K562 (cell line): Measurements from ENCODE around the gene LMNTD2. TPM values are rescaled to one million over a fixed set of nuclear protein-coding genes. Genes with fewer than 3 reads are reported as not detected.

Source experiments
- CBX5 ChIP-seq: IDR thresholded peaks from 2 replicates; pipeline ENCODE4 v1.6.1; 2014; ENCODE audit warnings: low read depth, borderline replicate concordance
- CTBP1 ChIP-seq: fragments of 450-650 bp; IDR thresholded peaks from 2 replicates; pipeline ENCODE4 v1.6.1; 2016; ENCODE audit warnings: borderline replicate concordance
- CXXC5 ChIP-seq: fragments of 250-450 bp; sonication (Bioruptor Pico); IDR thresholded peaks from 2 replicates; pipeline ENCODE4 v1.8.0; 2022; ENCODE audit warnings: inconsistent platforms, mild to moderate bottlenecking, moderate library complexity
- DNMT1 ChIP-seq: fragments of 450-650 bp; IDR thresholded peaks from 2 replicates; pipeline ENCODE4 v1.6.1; 2016; ENCODE audit warnings: antibody characterized with exemption, mild to moderate bottlenecking
- FOXP4 ChIP-seq: sonication (generic); formaldehyde crosslinking; IDR thresholded peaks from 2 replicates; pipeline ENCODE4 v1.8.0; 2022; ENCODE audit warnings: mild to moderate bottlenecking, missing genetic modification reagents, borderline replicate concordance
- IFI16 ChIP-seq: fragments of 250-450 bp; sonication (Bioruptor Pico); IDR thresholded peaks from 2 replicates; pipeline ENCODE4 v2.1.2; 2022; ENCODE audit warnings: mild to moderate bottlenecking, inconsistent platforms
- MAX ChIP-seq: sonication (generic); formaldehyde crosslinking; IDR thresholded peaks from 2 replicates; pipeline ENCODE4 v1.9.0; 2022; ENCODE audit warnings: mild to moderate bottlenecking, missing genetic modification reagents
- MYNN ChIP-seq, 2 experiments: sonication (generic); formaldehyde crosslinking in 1 of 2; IDR thresholded peaks; 2 replicates each; pipeline versions ENCODE4 v1.5.0 to v1.6.1; 2016 to 2020; ENCODE audit warnings: antibody characterized with exemption in 1 of 2, missing genetic modification reagents in 1 of 2
- PATZ1 ChIP-seq: fragments of 250-450 bp; sonication (Bioruptor Pico); IDR thresholded peaks from 2 replicates; pipeline ENCODE4 v1.5.0; 2020; ENCODE audit warnings: mild to moderate bottlenecking, borderline replicate concordance
- PHF8 ChIP-seq: fragments of 200-600 bp; sonication (generic); IDR thresholded peaks from 2 replicates; pipeline ENCODE4 v1.6.1; 2012; ENCODE audit warnings: mixed run types, mild to moderate bottlenecking, inconsistent platforms, low read length, moderate library complexity, borderline replicate concordance
- RNF2 ChIP-seq: sonication (generic); IDR thresholded peaks from 2 replicates; pipeline ENCODE4 v1.6.1; 2016
- SAFB2 ChIP-seq: fragments of 200-400 bp; formaldehyde crosslinking; IDR thresholded peaks from 2 replicates; pipeline ENCODE4 v1.6.1; 2018; ENCODE audit warnings: borderline replicate concordance, low read length, low read depth, moderate library complexity; ENCODE audit not compliant: severe bottlenecking
- SP1 ChIP-seq: sonication (generic); formaldehyde crosslinking; IDR thresholded peaks from 2 replicates; pipeline ENCODE4 v1.8.1; 2022; ENCODE audit warnings: mild to moderate bottlenecking, missing genetic modification reagents
- TEAD1 ChIP-seq, 2 experiments: fragments of 450-650 bp in 1 of 2; sonication (generic) in 1 of 2; formaldehyde crosslinking; IDR thresholded peaks; 2 replicates each; pipeline versions ENCODE4 v1.4.0 to v1.8.0; 2020 to 2022; ENCODE audit warnings: mild to moderate bottlenecking in 2 of 2, missing genetic modification reagents in 1 of 2
- TSC22D4 ChIP-seq: fragments of 450-650 bp; IDR thresholded peaks from 2 replicates; pipeline ENCODE4 v1.6.1; 2016; ENCODE audit warnings: missing genetic modification characterization, missing biosample characterization, control low read depth
- ZNF280A ChIP-seq: fragments of 450-650 bp; IDR thresholded peaks from 2 replicates; pipeline ENCODE4 v1.6.1; 2018; ENCODE audit warnings: mild to moderate bottlenecking, low read depth; ENCODE audit not compliant: partially characterized antibody
- ZNF589 ChIP-seq: fragments of 200-800 bp; sonication (Bioruptor generic); IDR thresholded peaks from 2 replicates; pipeline ENCODE4 v1.6.1; 2016; ENCODE audit warnings: low read depth, missing genetic modification characterization, missing compliant biosample characterization
- polyA plus RNA-seq, 8 experiments: library from polyadenylated mRNA; depleted of rRNA in 4 of 8; stranded (reverse) in 5 of 8; unstranded in 3 of 8; fragments of >200 nt; fragmentation: Nextera tagmentation in 2 of 8; fragmentation: Illumina TruSeq in 1 of 8; extraction: Ambion mirVana in 2 of 8; extraction: Trizol in 1 of 8; gene quantifications; 2 replicates each; pipeline versions ENCODE4 v1.2.1 to v1.2.3, GENCODE V29; 2011 to 2014; ENCODE audit warnings: inconsistent platforms in 1 of 8, missing spikeins in 1 of 8
- total RNA-seq, 7 experiments: library from RNA; depleted of rRNA in 6 of 7; stranded (reverse); fragments of >200 nt in 6 of 7; fragmentation: Illumina TruSeq in 2 of 7; extraction: Trizol in 2 of 7; gene quantifications; 2 replicates each; pipeline versions ENCODE4 v1.2.1 to v1.2.3, GENCODE V29; 2011 to 2021; ENCODE audit warnings: low replicate concordance in 1 of 7

Gene LMNTD2
- total and polyA plus RNA-seq, 9 of the 15 experiments (the other 6 are each of a cell fraction or from before 2014, with no cell fraction given) = 0.48 to 4.2 (median 1.5) TPM; not detected in 3

GRCh38 chr11:575313-575995 is 14.9 kb upstream of the LMNTD2 start (continued):
- 0 out of 2 replicates have a peak, but pooled peaks have one; percentile 31 for TF ChIP-seq FOXP4 (CRISPR knock-in tag)
- TF ChIP-seq PATZ1 (CRISPR knock-in tag) = no peak
- no peak for TF ChIP-seq IFI16 (CRISPR knock-in tag)
- TF ChIP-seq TSC22D4 (tag) = no peak
- no peak for TF ChIP-seq MYNN (IDR thresholded peaks at IDR 0.05)
- no peak for TF ChIP-seq MYNN (CRISPR knock-in tag; IDR thresholded peaks at IDR 0.05)
- TF ChIP-seq RNF2 = no peak
- peak; percentile 77 for TF ChIP-seq CTBP1
- TF ChIP-seq ZNF280A = no peak
- no peak for TF ChIP-seq DNMT1
- TF ChIP-seq SAFB2 = no peak
- TF ChIP-seq MAX (CRISPR knock-in tag) = 0 out of 2 replicates have a peak, but pooled peaks have one; percentile 29
- TF ChIP-seq ZNF589 = no peak
- peak; percentile 33; the same call in 1 of the 2 replicates for TF ChIP-seq PHF8
- TF ChIP-seq TEAD1 (CRISPR knock-in tag; IDR thresholded peaks at IDR 0.05) = no peak
- TF ChIP-seq CBX5 = no peak
- no peak for TF ChIP-seq SP1
- peak; percentile 71 for TF ChIP-seq CXXC5
